NCI-H526 (cell line): ENCODE data around the gene KLRB1.
"Not testable (repeated sequence)": the region's sequence is repeated elsewhere in the genome, so short reads cannot be mapped to it uniquely, and the experiment has no call there.

Source experiments
- DNase-seq, 2 experiments: peaks; one replicate each; lab custom pipeline; 2025; lab: John Stamatoyannopoulos, UW

The KLRB1 gene

GRCh38 chr12:9607716-9608115, at the start of gene KLRB1:
TSS of gene KLRB1 (minus strand) at chr12:9607916. CDS start at chr12:9607839, 77 bp downstream.
- no peak for DNase-seq

GRCh38 chr12:9651265-9651729, 43.6 kb upstream of the KLRB1 start:
- no peak for DNase-seq

- no peak for DNase-seq
Observed at GRCh38 chr12:9650151-9650576, 42.4 kb upstream of the KLRB1 start.

GRCh38 chr12:9649532-9649940, 41.8 kb upstream of the KLRB1 start:
- peak; percentile 15 to 64 for DNase-seq

- peak; percentile 21 to 50 for DNase-seq
Observed at GRCh38 chr12:9648701-9649531, 41.2 kb upstream of the KLRB1 start.

- peak; percentile 76 to 91 for DNase-seq
Observed at GRCh38 chr12:9647825-9648700, 40.3 kb upstream of the KLRB1 start.

- peak in 1 of 2 experiments; percentile 27 for DNase-seq
Observed at GRCh38 chr12:9646794-9647781, 39.4 kb upstream of the KLRB1 start.

- DNase-seq = not testable (repeated sequence)
Observed at GRCh38 chr12:9644985-9645551, 37.4 kb upstream of the KLRB1 start.

GRCh38 chr12:9643266-9643660, 35.5 kb upstream of the KLRB1 start:
- no peak for DNase-seq

GRCh38 chr12:9642606-9643265, 35.0 kb upstream of the KLRB1 start:
- DNase-seq = no peak

- DNase-seq = no peak
Observed at GRCh38 chr12:9640024-9640423, 32.3 kb upstream of the KLRB1 start.

- DNase-seq = no peak
Observed at GRCh38 chr12:9636851-9637206, 29.1 kb upstream of the KLRB1 start.

- no peak for DNase-seq
Observed at GRCh38 chr12:9636150-9636850, 28.6 kb upstream of the KLRB1 start.

GRCh38 chr12:9634969-9635754, 27.4 kb upstream of the KLRB1 start:
- no peak for DNase-seq

- DNase-seq = peak in 1 of 2 experiments; percentile 47
Observed at GRCh38 chr12:9634177-9634803, 26.6 kb upstream of the KLRB1 start.

- no peak for DNase-seq
Observed at GRCh38 chr12:9632766-9633165, 25.1 kb upstream of the KLRB1 start.

- DNase-seq = no peak
Observed at GRCh38 chr12:9626821-9627220, 19.1 kb upstream of the KLRB1 start.

GRCh38 chr12:9626291-9626690, 18.6 kb upstream of the KLRB1 start:
- no peak for DNase-seq

- DNase-seq = no peak
Observed at GRCh38 chr12:9625019-9625418, 17.3 kb upstream of the KLRB1 start.
